ENCODE measurements around the gene SNX1. TPM values are rescaled to one million over a fixed set of nuclear protein-coding genes. Genes with fewer than 3 reads are reported as not detected.
A peak's percentile ranks its signal among the peaks of the same experiment; 100 is the strongest.

Gene SNX1
- polyA plus RNA-seq, 2 donors = 43.6 to 58.9 TPM

- H3K36me3 ChIP-seq (ENCODE audit: control insufficient read depth in 2 of 2, insufficient read depth in 2 of 2, low read length in 1 of 2) = peaks cover 40 to 41% of the 10 kb centered on the region in 2 donors
- WGBS, 2 donors = 83 to 86% methylated on average over 11 of the region's 11 CpGs
- H3K27me3 ChIP-seq (ENCODE audit: control insufficient read depth in 1 of 2, insufficient read depth in 2 of 2, low read length in 2 of 2) = no peaks in the 10 kb centered on the region
- H3K9me3 ChIP-seq (ENCODE audit: control insufficient read depth in 2 of 2, insufficient read depth in 1 of 2, low read depth in 1 of 2, low read length in 1 of 2) = no peaks in the 10 kb centered on the region
- no peak overlapping the region for H3K27ac ChIP-seq (ENCODE audit: low read depth in 2 of 2, low read length in 1 of 2)
- peaks cover 4 to 5% of the 10 kb centered on the region in 2 donors for H3K4me1 ChIP-seq (ENCODE audit: control insufficient read depth in 2 of 2, insufficient read depth in 2 of 2, low read length in 1 of 2)
- no peak overlapping the region for H3K4me3 ChIP-seq (ENCODE audit: low read depth in 1 of 2, low read length in 2 of 2)
Observed at GRCh38 chr15:64158363-64159134, 62.8 kb downstream of the SNX1 start.

- H3K36me3 ChIP-seq (ENCODE audit: control insufficient read depth in 2 of 2, insufficient read depth in 2 of 2, low read length in 1 of 2) = peaks cover 22 to 29% of the 10 kb centered on the region in 2 donors
- 50% methylated on average over 12 of the region's 12 CpGs for WGBS, 2 donors
- H3K27me3 ChIP-seq (ENCODE audit: control insufficient read depth in 1 of 2, insufficient read depth in 2 of 2, low read length in 2 of 2) = no peaks in the 10 kb centered on the region
- peaks cover 4 to 5% of the 10 kb centered on the region in 2 donors for H3K4me1 ChIP-seq (ENCODE audit: control insufficient read depth in 2 of 2, insufficient read depth in 2 of 2, low read length in 1 of 2)
- H3K27ac ChIP-seq (ENCODE audit: low read depth in 2 of 2, low read length in 1 of 2) = peak overlapping the region in 1 of 2 donors; percentile 92
- H3K9me3 ChIP-seq (ENCODE audit: control insufficient read depth in 2 of 2, insufficient read depth in 1 of 2, low read depth in 1 of 2, low read length in 1 of 2) = no peaks in the 10 kb centered on the region
- H3K4me3 ChIP-seq (ENCODE audit: low read depth in 1 of 2, low read length in 2 of 2) = peak overlapping the region; percentile 96 to 97
Observed at GRCh38 chr15:64161688-64162477, 66.1 kb downstream of the SNX1 start.

GRCh38 chr15:64162478-64162868, 66.7 kb downstream of the SNX1 start:
- Histone ChIP-seq H3K27ac (ENCODE audit: low read depth in 2 of 2, low read length in 1 of 2) (peak overlapping the region; percentile 92 to 95), H3K4me1 (ENCODE audit: control insufficient read depth in 2 of 2, insufficient read depth in 2 of 2, low read length in 1 of 2) (peaks cover 4 to 5% of the 10 kb centered on the region in 2 donors), H3K27me3 (ENCODE audit: control insufficient read depth in 1 of 2, insufficient read depth in 2 of 2, low read length in 2 of 2) (no peaks in the 10 kb centered on the region), H3K4me3 (ENCODE audit: low read depth in 1 of 2, low read length in 2 of 2) (peak overlapping the region; percentile 96 to 97), H3K9me3 (ENCODE audit: control insufficient read depth in 2 of 2, insufficient read depth in 1 of 2, low read depth in 1 of 2, low read length in 1 of 2) (no peaks in the 10 kb centered on the region), H3K36me3 (ENCODE audit: control insufficient read depth in 2 of 2, insufficient read depth in 2 of 2, low read length in 1 of 2) (peaks cover 18 to 25% of the 10 kb centered on the region in 2 donors)
- WGBS, 2 donors = 1% methylated on average over 21 of the region's 21 CpGs

DNA sequence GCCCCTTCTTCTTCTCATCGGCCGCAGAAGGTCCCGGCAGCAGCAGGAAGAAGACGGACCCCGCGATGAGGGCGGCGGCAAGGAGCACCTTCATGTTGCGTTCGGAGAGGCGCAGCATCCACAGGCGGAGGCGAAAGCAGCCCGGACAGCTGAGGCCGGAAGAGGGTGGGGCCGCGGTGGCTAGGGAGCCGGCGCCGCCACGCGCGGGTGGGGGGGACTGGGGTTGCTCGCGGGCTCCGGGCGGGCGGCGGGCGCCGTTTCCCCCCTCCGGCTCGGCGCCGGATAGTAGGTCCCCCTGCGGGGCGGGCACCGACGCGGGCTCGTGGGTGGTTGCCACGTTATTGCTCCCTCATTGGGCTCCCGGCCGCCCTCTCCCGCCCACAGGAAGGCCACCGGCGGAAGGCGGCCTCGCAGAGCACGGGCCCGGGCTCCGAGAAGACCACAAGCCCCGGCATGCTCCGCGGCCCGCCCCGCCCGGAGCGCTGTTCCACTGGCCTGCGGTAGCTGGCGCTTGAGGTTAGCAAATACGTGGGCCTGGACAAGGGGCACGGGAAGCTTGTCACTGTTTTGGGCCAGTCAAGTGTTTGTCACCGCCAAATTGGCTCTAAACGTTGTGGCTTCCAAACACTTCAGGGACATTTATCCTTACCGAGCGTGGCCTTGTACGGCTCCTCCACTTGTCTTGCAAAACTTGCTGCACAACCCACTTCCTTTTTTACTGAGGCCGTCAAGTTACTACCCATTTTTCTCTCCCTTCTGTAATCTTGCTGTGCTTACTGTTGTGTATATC, 67.3 kb downstream of the SNX1 start, which contains the start of gene PPIB:
TSS of gene PPIB (minus strand) at position 154 of the 790 bp plus-strand sequence. CDS start at position 118, 36 bp downstream.
- no peaks in the 10 kb centered on the region for H3K9me3 ChIP-seq (ENCODE audit: control insufficient read depth in 2 of 2, insufficient read depth in 1 of 2, low read depth in 1 of 2, low read length in 1 of 2)
- H3K4me3 ChIP-seq (ENCODE audit: low read depth in 1 of 2, low read length in 2 of 2) = peak within 1 kb of the TSS; percentile 96 to 97
- no peaks in the 10 kb centered on the region for H3K27me3 ChIP-seq (ENCODE audit: control insufficient read depth in 1 of 2, insufficient read depth in 2 of 2, low read length in 2 of 2)
- H3K4me1 ChIP-seq (ENCODE audit: control insufficient read depth in 2 of 2, insufficient read depth in 2 of 2, low read length in 1 of 2) = peaks cover 4 to 5% of the 10 kb centered on the region in 2 donors
- H3K27ac ChIP-seq (ENCODE audit: low read depth in 2 of 2, low read length in 1 of 2) = peak within 1 kb of the TSS; percentile 92 to 95
- H3K36me3 ChIP-seq (ENCODE audit: control insufficient read depth in 2 of 2, insufficient read depth in 2 of 2, low read length in 1 of 2) = peaks cover 14 to 21% of the 10 kb centered on the region in 2 donors
- WGBS, 2 donors = 0% methylated on average over 45 to 69 of the region's 69 CpGs

GRCh38 chr15:64163659-64164362, 68.0 kb downstream of the SNX1 start:
- Histone ChIP-seq H3K36me3 (ENCODE audit: control insufficient read depth in 2 of 2, insufficient read depth in 2 of 2, low read length in 1 of 2) (peaks cover 10 to 14% of the 10 kb centered on the region in 2 donors), H3K4me3 (ENCODE audit: low read depth in 1 of 2, low read length in 2 of 2) (peak overlapping the region; percentile 34 to 96), H3K9me3 (ENCODE audit: control insufficient read depth in 2 of 2, insufficient read depth in 1 of 2, low read depth in 1 of 2, low read length in 1 of 2) (no peaks in the 10 kb centered on the region), H3K27me3 (ENCODE audit: control insufficient read depth in 1 of 2, insufficient read depth in 2 of 2, low read length in 2 of 2) (no peaks in the 10 kb centered on the region), H3K27ac (ENCODE audit: low read depth in 2 of 2, low read length in 1 of 2) (peak overlapping the region; percentile 81 to 93), H3K4me1 (ENCODE audit: control insufficient read depth in 2 of 2, insufficient read depth in 2 of 2, low read length in 1 of 2) (peaks cover 4 to 5% of the 10 kb centered on the region in 2 donors)
- 54 to 56% methylated on average over 14 of the region's 14 CpGs for WGBS, 2 donors

DNA sequence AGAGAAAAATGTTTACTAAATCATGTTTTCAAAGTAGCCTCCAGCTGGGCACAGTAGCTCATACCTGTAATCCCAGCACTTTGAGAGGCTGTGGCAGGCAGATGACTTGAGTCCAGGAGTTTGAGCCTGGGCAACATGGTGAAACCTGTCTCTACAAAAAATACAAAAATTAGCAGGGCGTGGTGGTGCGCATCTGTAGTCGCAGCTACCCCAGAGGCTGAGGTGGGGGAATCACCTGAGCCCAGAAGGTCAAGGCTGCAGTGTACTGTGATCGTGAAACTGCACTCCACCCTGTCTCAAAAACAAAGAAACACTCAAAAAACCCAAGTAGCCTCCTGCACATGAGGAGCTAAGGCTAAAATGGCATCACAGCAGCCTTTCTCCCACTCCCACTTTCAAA, 68.7 kb downstream of the SNX1 start:
- Histone ChIP-seq H3K36me3 (ENCODE audit: control insufficient read depth in 2 of 2, insufficient read depth in 2 of 2, low read length in 1 of 2) (peaks cover 6 to 8% of the 10 kb centered on the region in 2 donors), H3K4me3 (ENCODE audit: low read depth in 1 of 2, low read length in 2 of 2) (no peak overlapping the region), H3K4me1 (ENCODE audit: control insufficient read depth in 2 of 2, insufficient read depth in 2 of 2, low read length in 1 of 2) (peaks cover 4 to 5% of the 10 kb centered on the region in 2 donors), H3K9me3 (ENCODE audit: control insufficient read depth in 2 of 2, insufficient read depth in 1 of 2, low read depth in 1 of 2, low read length in 1 of 2) (no peaks in the 10 kb centered on the region), H3K27me3 (ENCODE audit: control insufficient read depth in 1 of 2, insufficient read depth in 2 of 2, low read length in 2 of 2) (no peaks in the 10 kb centered on the region), H3K27ac (ENCODE audit: low read depth in 2 of 2, low read length in 1 of 2) (peak overlapping the region in 1 of 2 donors; percentile 7)
- 83 to 86% methylated on average over 4 of the region's 4 CpGs for WGBS, 2 donors

- 87 to 88% methylated on average over 5 of the region's 5 CpGs for WGBS, 2 donors
- H3K4me3 ChIP-seq (ENCODE audit: low read depth in 1 of 2, low read length in 2 of 2) = no peak overlapping the region
- no peaks in the 10 kb centered on the region for H3K27me3 ChIP-seq (ENCODE audit: control insufficient read depth in 1 of 2, insufficient read depth in 2 of 2, low read length in 2 of 2)
- H3K4me1 ChIP-seq (ENCODE audit: control insufficient read depth in 2 of 2, insufficient read depth in 2 of 2, low read length in 1 of 2) = peaks cover 3 to 4% of the 10 kb centered on the region in 2 donors
- peaks cover 0 to 2% of the 10 kb centered on the region in 2 donors for H3K36me3 ChIP-seq (ENCODE audit: control insufficient read depth in 2 of 2, insufficient read depth in 2 of 2, low read length in 1 of 2)
- H3K9me3 ChIP-seq (ENCODE audit: control insufficient read depth in 2 of 2, insufficient read depth in 1 of 2, low read depth in 1 of 2, low read length in 1 of 2) = no peaks in the 10 kb centered on the region
- no peak overlapping the region for H3K27ac ChIP-seq (ENCODE audit: low read depth in 2 of 2, low read length in 1 of 2)
Observed at GRCh38 chr15:64166102-64166890, 70.5 kb downstream of the SNX1 start.

GRCh38 chr15:64180235-64180824, 84.5 kb downstream of the SNX1 start:
- no peaks in the 10 kb centered on the region for H3K9me3 ChIP-seq (ENCODE audit: control insufficient read depth in 2 of 2, insufficient read depth in 1 of 2, low read depth in 1 of 2, low read length in 1 of 2)
- H3K4me1 ChIP-seq (ENCODE audit: control insufficient read depth in 2 of 2, insufficient read depth in 2 of 2, low read length in 1 of 2) = no peaks in the 10 kb centered on the region
- no peak overlapping the region for H3K4me3 ChIP-seq (ENCODE audit: low read depth in 1 of 2, low read length in 2 of 2)
- no peaks in the 10 kb centered on the region for H3K27me3 ChIP-seq (ENCODE audit: control insufficient read depth in 1 of 2, insufficient read depth in 2 of 2, low read length in 2 of 2)
- no peak overlapping the region for H3K27ac ChIP-seq (ENCODE audit: low read depth in 2 of 2, low read length in 1 of 2)
- peaks cover 8 to 9% of the 10 kb centered on the region in 2 donors for H3K36me3 ChIP-seq (ENCODE audit: control insufficient read depth in 2 of 2, insufficient read depth in 2 of 2, low read length in 1 of 2)
- 74% methylated on average over 8 of the region's 8 CpGs for WGBS, 2 donors

Data from esophagus (tissue), 2 donors.